Measurements from ENCODE around the gene ADAM15. TPM values are rescaled to one million over a fixed set of nuclear protein-coding genes. Genes with fewer than 3 reads are reported as not detected.

Gene ADAM15
- polyA plus RNA-seq, 1 donor: 38.6 TPM

DNA sequence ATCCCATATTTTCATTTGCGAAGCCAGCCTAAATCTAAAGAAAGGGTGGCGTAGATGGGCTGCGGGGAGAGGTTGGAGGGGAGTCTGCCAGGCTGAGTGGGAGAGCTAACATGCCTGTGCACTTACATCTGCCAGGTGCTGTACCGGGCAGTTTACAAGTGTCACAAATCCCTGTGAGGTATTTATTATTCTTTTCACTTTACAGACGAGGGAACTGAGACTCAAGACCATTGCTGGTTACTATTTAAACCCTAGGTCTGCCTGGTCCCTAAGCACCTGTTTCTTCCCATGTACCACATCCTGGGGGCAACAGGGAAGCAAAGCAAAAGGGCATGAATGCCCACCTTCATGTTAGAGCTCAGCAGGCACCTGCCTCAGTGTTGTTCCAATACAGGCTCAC, 57.2 kb downstream of the ADAM15 start:
- Histone ChIP-seq H3K4me3 (ENCODE audit: low read length) (no peak overlapping the region), H3K36me3 (ENCODE audit: control insufficient read depth, insufficient read depth, low read length) (no peaks in the 10 kb centered on the region), H3K9me3 (ENCODE audit: control insufficient read depth, low read depth, low read length) (no peaks in the 10 kb centered on the region), H3K27me3 (ENCODE audit: control insufficient read depth, insufficient read depth, low read length) (no peaks in the 10 kb centered on the region), H3K4me1 (ENCODE audit: control insufficient read depth, insufficient read depth, low read length) (peaks cover 30% of the 10 kb centered on the region), H3K27ac (ENCODE audit: low read length) (peak overlapping the region; percentile 93)
- DNase-seq: peak in 1 of 2 donors; percentile 53
- no CpG with 5 or more reads among the region's 5 CpGs for WGBS (ENCODE audit: insufficient coverage, low lambda C conversion rate)

- no peaks in the 10 kb centered on the region for H3K9me3 ChIP-seq (ENCODE audit: control insufficient read depth, low read depth, low read length)
- no peak overlapping the region for H3K27ac ChIP-seq (ENCODE audit: low read length)
- DNase-seq: no peak
- H3K4me3 ChIP-seq (ENCODE audit: low read length): no peak overlapping the region
- peaks cover 28% of the 10 kb centered on the region for H3K4me1 ChIP-seq (ENCODE audit: control insufficient read depth, insufficient read depth, low read length)
- H3K27me3 ChIP-seq (ENCODE audit: control insufficient read depth, insufficient read depth, low read length): no peaks in the 10 kb centered on the region
- H3K36me3 ChIP-seq (ENCODE audit: control insufficient read depth, insufficient read depth, low read length): no peaks in the 10 kb centered on the region
- WGBS (ENCODE audit: insufficient coverage, low lambda C conversion rate): 73% methylated on average over 6 of the region's 8 CpGs
These were observed 59.3 kb downstream of the ADAM15 start for GRCh38 chr1:155110381-155110780.

DNA sequence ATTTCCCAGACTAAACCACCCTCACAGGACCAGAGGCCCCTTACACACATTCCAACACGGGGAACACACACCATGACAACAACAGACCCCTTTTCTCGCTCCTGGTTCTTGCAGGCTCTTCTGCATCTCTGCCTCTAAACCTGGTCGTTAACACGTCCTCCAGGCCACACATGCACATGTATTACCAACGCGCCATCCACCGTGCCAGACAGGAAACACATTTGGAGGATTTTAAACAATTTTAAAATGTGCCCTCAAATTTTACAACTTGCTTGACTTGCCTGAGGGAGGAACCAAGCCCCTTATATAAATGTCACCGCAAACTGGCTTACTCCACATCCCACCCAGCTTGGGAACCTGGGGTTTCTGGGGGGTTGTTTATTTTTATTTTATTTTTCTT, 59.7 kb downstream of the ADAM15 start:
- no peaks in the 10 kb centered on the region for H3K9me3 ChIP-seq (ENCODE audit: control insufficient read depth, low read depth, low read length)
- no peak for DNase-seq
- WGBS (ENCODE audit: insufficient coverage, low lambda C conversion rate): 90% methylated on average over 3 of the region's 8 CpGs
- H3K4me1 ChIP-seq (ENCODE audit: control insufficient read depth, insufficient read depth, low read length): peaks cover 24% of the 10 kb centered on the region
- no peaks in the 10 kb centered on the region for H3K36me3 ChIP-seq (ENCODE audit: control insufficient read depth, insufficient read depth, low read length)
- no peak overlapping the region for H3K27ac ChIP-seq (ENCODE audit: low read length)
- no peaks in the 10 kb centered on the region for H3K27me3 ChIP-seq (ENCODE audit: control insufficient read depth, insufficient read depth, low read length)
- H3K4me3 ChIP-seq (ENCODE audit: low read length): no peak overlapping the region

Other genes with a start within 250 kb of the ADAM15 start
- gene KCNN3, start 181.0 kb upstream of the ADAM15 start, polyA plus RNA-seq: 4.7 TPM
- gene PMVK, start 114.6 kb upstream of the ADAM15 start, polyA plus RNA-seq: 40.4 TPM
- 78.8 TPM for gene PBXIP1, start 95.2 kb upstream of the ADAM15 start, polyA plus RNA-seq
- gene PYGO2, start 89.5 kb upstream of the ADAM15 start, polyA plus RNA-seq: 32.0 TPM
- gene SHC1, start 80.6 kb upstream of the ADAM15 start, polyA plus RNA-seq: 76.4 TPM
- 65.6 TPM for gene CKS1B, start 76.6 kb upstream of the ADAM15 start, polyA plus RNA-seq
- gene FLAD1, start 68.0 kb upstream of the ADAM15 start, polyA plus RNA-seq: 28.0 TPM
- 0.33 TPM for gene LENEP, start 57.7 kb upstream of the ADAM15 start, polyA plus RNA-seq
- gene ZBTB7B, start 48.5 kb upstream of the ADAM15 start, polyA plus RNA-seq: 45.1 TPM
- 4.1 TPM for gene DCST2, start 17.5 kb upstream of the ADAM15 start, polyA plus RNA-seq
- 0.88 TPM for gene DCST1, start 17.5 kb upstream of the ADAM15 start, polyA plus RNA-seq
- 36.0 TPM for gene EFNA4, start 12.4 kb downstream of the ADAM15 start, polyA plus RNA-seq
- 9.6 TPM for gene EFNA3, start 27.5 kb downstream of the ADAM15 start, polyA plus RNA-seq
- gene EFNA1, start 76.6 kb downstream of the ADAM15 start, polyA plus RNA-seq: 96.1 TPM
- gene SLC50A1, start 84.5 kb downstream of the ADAM15 start, polyA plus RNA-seq: 57.4 TPM
- gene DPM3, start 89.2 kb downstream of the ADAM15 start, polyA plus RNA-seq: 59.1 TPM
- 142 TPM for gene KRTCAP2, start 122.0 kb downstream of the ADAM15 start, polyA plus RNA-seq
- 2.9 TPM for gene TRIM46, start 122.5 kb downstream of the ADAM15 start, polyA plus RNA-seq
- 40.9 TPM for gene THBS3, start 156.6 kb downstream of the ADAM15 start, polyA plus RNA-seq
- 38.6 TPM for gene MTX1, start 157.4 kb downstream of the ADAM15 start, polyA plus RNA-seq
- 19.4 TPM for gene ENTREP3, start 204.2 kb downstream of the ADAM15 start, polyA plus RNA-seq
- gene SCAMP3, start 211.0 kb downstream of the ADAM15 start, polyA plus RNA-seq: 55.5 TPM
- 68.7 TPM for gene CLK2, start 222.2 kb downstream of the ADAM15 start, polyA plus RNA-seq
- gene HCN3, start 226.1 kb downstream of the ADAM15 start, polyA plus RNA-seq: 18.3 TPM